ENCODE results near the gene PHACTR1. TPM values are rescaled to one million over a fixed set of nuclear protein-coding genes. Genes with fewer than 3 reads are reported as not detected.

The PHACTR1 gene
- polyA plus RNA-seq, 1 experiment = not detected

DNA sequence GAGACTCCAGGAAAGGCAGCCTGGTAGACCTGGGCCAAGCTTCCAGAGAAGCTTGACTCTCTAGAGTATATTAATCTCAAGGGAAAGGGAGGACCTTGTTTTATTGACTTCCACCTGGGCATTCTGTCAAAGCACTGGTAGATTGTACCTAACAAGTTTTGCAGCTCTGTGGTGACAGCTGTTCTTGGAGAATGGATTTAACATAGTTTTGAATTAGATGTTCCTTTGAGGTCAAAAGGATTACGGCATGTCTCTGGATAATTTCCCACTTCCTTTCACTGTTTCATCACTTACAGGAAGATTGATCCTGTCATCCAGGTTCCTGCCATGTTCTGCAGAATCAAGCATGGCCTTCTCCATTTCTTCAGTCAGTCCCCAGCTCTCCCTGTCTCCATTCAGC is 246.0 kb downstream of the PHACTR1 start:
- ChIA-PET POLR2A (no interaction called here), CTCF (no interaction called here)
- Histone ChIP-seq H3K4me3 (ENCODE audit: low read depth, low read length) (no peak overlapping the region), H3K27me3 (ENCODE audit: control insufficient read depth, insufficient read depth, low read length) (peaks cover 6% of the 10 kb centered on the region), H3K27ac (ENCODE audit: low read depth, low read length) (no peak overlapping the region), H3K9me3 (ENCODE audit: control insufficient read depth, insufficient read depth, low read length) (no peaks in the 10 kb centered on the region; the same call in 1 of the 2 replicates)
- TF ChIP-seq, protein P1, sequence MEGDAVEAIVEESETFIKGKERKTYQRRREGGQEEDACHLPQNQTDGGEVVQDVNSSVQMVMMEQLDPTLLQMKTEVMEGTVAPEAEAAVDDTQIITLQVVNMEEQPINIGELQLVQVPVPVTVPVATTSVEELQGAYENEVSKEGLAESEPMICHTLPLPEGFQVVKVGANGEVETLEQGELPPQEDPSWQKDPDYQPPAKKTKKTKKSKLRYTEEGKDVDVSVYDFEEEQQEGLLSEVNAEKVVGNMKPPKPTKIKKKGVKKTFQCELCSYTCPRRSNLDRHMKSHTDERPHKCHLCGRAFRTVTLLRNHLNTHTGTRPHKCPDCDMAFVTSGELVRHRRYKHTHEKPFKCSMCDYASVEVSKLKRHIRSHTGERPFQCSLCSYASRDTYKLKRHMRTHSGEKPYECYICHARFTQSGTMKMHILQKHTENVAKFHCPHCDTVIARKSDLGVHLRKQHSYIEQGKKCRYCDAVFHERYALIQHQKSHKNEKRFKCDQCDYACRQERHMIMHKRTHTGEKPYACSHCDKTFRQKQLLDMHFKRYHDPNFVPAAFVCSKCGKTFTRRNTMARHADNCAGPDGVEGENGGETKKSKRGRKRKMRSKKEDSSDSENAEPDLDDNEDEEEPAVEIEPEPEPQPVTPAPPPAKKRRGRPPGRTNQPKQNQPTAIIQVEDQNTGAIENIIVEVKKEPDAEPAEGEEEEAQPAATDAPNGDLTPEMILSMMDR (IDR thresholded peaks at IDR 0.05; ENCODE audit: low read depth, low read length) = no peak
- DNase-seq (ENCODE audit: low read depth, low spot score) = no peak

DNA sequence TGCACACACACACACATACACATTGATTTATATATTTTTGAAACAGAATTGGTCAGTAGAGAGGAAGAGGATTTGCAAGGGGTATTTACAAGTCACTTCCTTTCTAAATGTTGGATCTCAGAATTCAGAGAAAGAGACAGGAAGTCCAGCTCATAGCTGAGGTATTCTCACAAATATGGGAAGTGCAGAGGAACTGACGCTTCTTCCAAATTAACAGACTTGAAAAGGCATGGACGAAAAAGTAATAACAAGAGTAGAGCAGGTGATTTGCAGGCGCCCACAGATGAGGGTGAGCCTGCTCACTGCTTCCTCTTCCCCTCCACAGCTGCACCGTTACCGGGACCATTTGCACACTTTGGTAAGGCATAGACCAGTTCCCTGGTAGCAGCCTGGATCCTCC is 246.4 kb downstream of the PHACTR1 start:
- no peak overlapping the region for H3K4me3 ChIP-seq (ENCODE audit: low read depth, low read length)
- POLR2A ChIA-PET = no interaction called here
- H3K27ac ChIP-seq (ENCODE audit: low read depth, low read length) = no peak overlapping the region
- TF ChIP-seq, protein P1 (IDR thresholded peaks at IDR 0.05; ENCODE audit: low read depth, low read length) = no peak
- DNase-seq (ENCODE audit: low read depth, low spot score) = no peak
- peaks cover 6% of the 10 kb centered on the region for H3K27me3 ChIP-seq (ENCODE audit: control insufficient read depth, insufficient read depth, low read length)
- H3K9me3 ChIP-seq (ENCODE audit: control insufficient read depth, insufficient read depth, low read length) = no peaks in the 10 kb centered on the region
- CTCF ChIA-PET = no interaction called here

DNA sequence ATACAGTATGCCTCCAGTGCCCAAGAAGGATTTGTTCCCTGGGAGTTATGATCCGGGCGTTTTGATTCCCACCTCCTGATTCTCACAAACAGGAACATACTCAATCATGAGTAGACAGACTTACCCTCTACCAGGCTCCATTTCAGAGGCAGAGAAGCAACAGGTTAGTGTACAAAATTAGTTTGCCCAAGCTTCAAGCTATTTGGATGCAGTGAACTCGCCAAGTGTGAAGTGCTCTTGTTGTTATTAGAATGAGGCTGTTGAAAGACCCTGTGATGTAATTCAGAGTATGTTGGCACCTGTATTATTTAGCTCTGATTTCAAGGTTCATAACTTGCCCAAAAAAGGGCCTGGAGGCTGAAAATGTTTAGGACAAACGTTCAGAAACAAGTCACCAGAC is 247.0 kb downstream of the PHACTR1 start:
- H3K4me3 ChIP-seq (ENCODE audit: low read depth, low read length) = no peak overlapping the region
- H3K27ac ChIP-seq (ENCODE audit: low read depth, low read length) = no peak overlapping the region
- TF ChIP-seq, protein P1 (IDR thresholded peaks at IDR 0.05; ENCODE audit: low read depth, low read length) = no peak
- no peak for DNase-seq (ENCODE audit: low read depth, low spot score)
- H3K9me3 ChIP-seq (ENCODE audit: control insufficient read depth, insufficient read depth, low read length) = no peaks in the 10 kb centered on the region
- ChIA-PET POLR2A (no interaction called here), CTCF (no interaction called here)
- peaks cover 3% of the 10 kb centered on the region for H3K27me3 ChIP-seq (ENCODE audit: control insufficient read depth, insufficient read depth, low read length)

DNA sequence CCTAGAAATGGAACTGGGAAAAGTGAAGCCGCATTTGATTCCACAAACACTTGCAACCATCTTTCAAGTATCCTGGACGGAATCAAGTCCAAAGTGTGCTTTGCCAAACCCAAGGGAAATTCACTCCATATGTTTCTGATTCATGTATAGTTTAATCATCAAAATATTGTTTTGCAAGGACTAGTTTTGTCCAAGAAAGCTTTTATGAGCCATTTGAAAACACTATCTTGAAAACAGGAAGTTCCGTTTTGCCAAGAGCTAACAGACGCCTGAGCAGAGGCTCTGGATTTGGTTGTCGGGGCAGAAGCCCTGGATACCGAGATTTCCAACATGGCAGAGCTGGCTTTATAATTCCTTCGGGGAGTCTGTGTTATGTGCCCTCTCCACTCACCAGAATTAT is 251.1 kb downstream of the PHACTR1 start:
- ChIA-PET POLR2A (no interaction called here), CTCF (no interaction called here)
- Histone ChIP-seq H3K27me3 (ENCODE audit: control insufficient read depth, insufficient read depth, low read length) (no peaks in the 10 kb centered on the region), H3K27ac (ENCODE audit: low read depth, low read length) (no peak overlapping the region), H3K4me3 (ENCODE audit: low read depth, low read length) (no peak overlapping the region), H3K9me3 (ENCODE audit: control insufficient read depth, insufficient read depth, low read length) (no peaks in the 10 kb centered on the region)
- TF ChIP-seq, protein P1 (IDR thresholded peaks at IDR 0.05; ENCODE audit: low read depth, low read length) = no peak
- no peak for DNase-seq (ENCODE audit: low read depth, low spot score)

DNA sequence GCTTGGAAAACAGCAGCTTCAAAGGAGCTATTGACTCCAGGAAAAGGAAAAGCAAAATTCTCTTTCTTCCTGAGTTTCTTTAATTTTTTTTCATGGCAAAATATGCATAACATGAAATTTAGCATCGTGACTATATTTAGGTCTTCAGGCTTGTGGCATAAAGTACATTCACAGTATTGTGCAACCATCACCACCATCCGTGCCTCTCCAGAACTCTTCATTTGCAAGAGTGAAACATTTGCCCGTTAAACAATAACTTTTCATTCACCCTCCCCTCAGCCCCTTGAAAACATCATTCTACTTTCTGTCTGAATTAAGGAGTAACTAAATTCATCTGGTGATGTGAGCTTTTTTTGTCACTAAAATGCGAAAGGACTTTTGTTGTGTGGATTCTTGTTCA is 251.7 kb downstream of the PHACTR1 start:
- no peaks in the 10 kb centered on the region for H3K27me3 ChIP-seq (ENCODE audit: control insufficient read depth, insufficient read depth, low read length)
- no peak overlapping the region for H3K27ac ChIP-seq (ENCODE audit: low read depth, low read length)
- ChIA-PET POLR2A (no interaction called here), CTCF (no interaction called here)
- no peaks in the 10 kb centered on the region for H3K9me3 ChIP-seq (ENCODE audit: control insufficient read depth, insufficient read depth, low read length)
- H3K4me3 ChIP-seq (ENCODE audit: low read depth, low read length) = no peak overlapping the region
- no peak for DNase-seq (ENCODE audit: low read depth, low spot score)
- TF ChIP-seq, protein P1 (IDR thresholded peaks at IDR 0.05; ENCODE audit: low read depth, low read length) = no peak
